C4-2B (cell line): ENCODE measurements around the gene RNF215.

Source experiments
- ZFX ChIP-seq: fragments of 450-650 bp; IDR thresholded peaks from 2 replicates; pipeline ENCODE4 v1.6.1; 2017
- TF ChIP-seq, protein P1 (sequence below): fragments of 450-650 bp; conservative IDR thresholded peaks from 2 replicates; pipeline ENCODE4 v1.5.1; 2017; ENCODE audit warnings: mild to moderate bottlenecking

DNA sequence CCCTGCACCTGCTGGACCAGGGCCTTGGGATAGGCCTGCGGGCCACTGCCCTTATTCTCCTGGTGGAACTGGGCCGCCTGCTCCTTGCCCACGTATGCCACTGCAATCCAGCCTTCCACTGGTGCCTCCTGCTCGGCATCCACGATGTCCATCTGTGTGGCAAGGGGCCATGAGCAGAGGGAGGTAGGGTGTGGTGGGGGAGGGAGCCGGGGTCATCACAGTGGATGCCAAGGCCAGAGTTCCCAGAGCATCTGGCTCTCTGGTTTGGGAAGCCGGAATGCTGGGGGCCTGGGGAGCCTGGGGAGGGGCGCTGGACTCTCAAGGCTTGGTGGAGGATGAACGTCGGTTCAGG, 627 bp downstream of the RNF215 start:
- TF ChIP-seq, protein P1, sequence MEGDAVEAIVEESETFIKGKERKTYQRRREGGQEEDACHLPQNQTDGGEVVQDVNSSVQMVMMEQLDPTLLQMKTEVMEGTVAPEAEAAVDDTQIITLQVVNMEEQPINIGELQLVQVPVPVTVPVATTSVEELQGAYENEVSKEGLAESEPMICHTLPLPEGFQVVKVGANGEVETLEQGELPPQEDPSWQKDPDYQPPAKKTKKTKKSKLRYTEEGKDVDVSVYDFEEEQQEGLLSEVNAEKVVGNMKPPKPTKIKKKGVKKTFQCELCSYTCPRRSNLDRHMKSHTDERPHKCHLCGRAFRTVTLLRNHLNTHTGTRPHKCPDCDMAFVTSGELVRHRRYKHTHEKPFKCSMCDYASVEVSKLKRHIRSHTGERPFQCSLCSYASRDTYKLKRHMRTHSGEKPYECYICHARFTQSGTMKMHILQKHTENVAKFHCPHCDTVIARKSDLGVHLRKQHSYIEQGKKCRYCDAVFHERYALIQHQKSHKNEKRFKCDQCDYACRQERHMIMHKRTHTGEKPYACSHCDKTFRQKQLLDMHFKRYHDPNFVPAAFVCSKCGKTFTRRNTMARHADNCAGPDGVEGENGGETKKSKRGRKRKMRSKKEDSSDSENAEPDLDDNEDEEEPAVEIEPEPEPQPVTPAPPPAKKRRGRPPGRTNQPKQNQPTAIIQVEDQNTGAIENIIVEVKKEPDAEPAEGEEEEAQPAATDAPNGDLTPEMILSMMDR: no peak
- no peak for TF ChIP-seq ZFX
